Measurements from ENCODE around the gene KCNQ1. TPM values are rescaled to one million over a fixed set of nuclear protein-coding genes. Genes with fewer than 3 reads are reported as not detected.

KCNQ1 gene
- total RNA-seq, 5 donors from 2014 or later (not counting 1 experiment from before 2014, with no cell fraction given): 20.9 to 32.9 (median 24.0) TPM

GRCh38 chr11:2470495-2470894, 25.7 kb downstream of the KCNQ1 start:
- Mint-ChIP-seq H3K4me1 (peaks cover 51 to 61% (median 58%) of the 10 kb centered on the region in 3 donors), H3K27me3 (no peaks in the 10 kb centered on the region), H3K36me3 (peaks cover 9% of the 10 kb centered on the region), H3K4me3 (no peak overlapping the region), H3K9me3 (no peaks in the 10 kb centered on the region), H3K27ac (no peak overlapping the region)
- Histone ChIP-seq H3K4me3 (ENCODE audit: control insufficient read depth in 1 of 2, extremely low read depth in 1 of 2, low read length in 1 of 2) (no peak overlapping the region), H3K9me3 (no peaks in the 10 kb centered on the region), H3K27ac (ENCODE audit: low read length) (no peak overlapping the region), H3K4me1 (ENCODE audit: control insufficient read depth in 1 of 2, extremely low read depth in 1 of 2, insufficient read depth in 2 of 2, low read length in 2 of 2) (peaks cover 17 to 41% of the 10 kb centered on the region in 2 experiments), H3K27me3 (replicated peaks in 1 of 2; ENCODE audit: control insufficient read depth in 2 of 2, extremely low read depth in 1 of 2, insufficient read depth in 2 of 2, low read length in 1 of 2) (peaks cover 0 to 23% of the 10 kb centered on the region in 2 experiments), H3K36me3 (ENCODE audit: control insufficient read depth in 2 of 2, extremely low read depth in 1 of 2, insufficient read depth in 1 of 2, low read length in 1 of 2) (peaks cover 0 to 2% of the 10 kb centered on the region in 2 donors)
- DNase-seq: no peak
- CTCF ChIA-PET: no interaction called here
- 80% methylated on average over 2 of the region's 7 CpGs for WGBS (ENCODE audit: insufficient coverage)
- POLR2A ChIA-PET: no interaction called here
- ATAC-seq (replicated peaks in 1 of 4): no peak

- Histone ChIP-seq H3K9me3 (no peaks in the 10 kb centered on the region), H3K36me3 (ENCODE audit: control insufficient read depth in 2 of 2, extremely low read depth in 1 of 2, insufficient read depth in 1 of 2, low read length in 1 of 2) (peaks cover 0 to 2% of the 10 kb centered on the region in 2 donors), H3K4me1 (ENCODE audit: control insufficient read depth in 1 of 2, extremely low read depth in 1 of 2, insufficient read depth in 2 of 2, low read length in 2 of 2) (peaks cover 17 to 34% of the 10 kb centered on the region in 2 experiments), H3K27ac (ENCODE audit: low read length) (no peak overlapping the region), H3K27me3 (replicated peaks in 1 of 2; ENCODE audit: control insufficient read depth in 2 of 2, extremely low read depth in 1 of 2, insufficient read depth in 2 of 2, low read length in 1 of 2) (peaks cover 0 to 23% of the 10 kb centered on the region in 2 experiments), H3K4me3 (ENCODE audit: control insufficient read depth in 1 of 2, extremely low read depth in 1 of 2, low read length in 1 of 2) (no peak overlapping the region)
- no peaks in the 10 kb centered on the region for H3K27me3 Mint-ChIP-seq
- CTCF ChIA-PET: no interaction called here
- no peak overlapping the region for H3K4me3 Mint-ChIP-seq
- no peak overlapping the region for H3K27ac Mint-ChIP-seq
- H3K36me3 Mint-ChIP-seq: peaks cover 12% of the 10 kb centered on the region
- 94% methylated on average over 14 of the region's 17 CpGs for WGBS (ENCODE audit: insufficient coverage)
- H3K9me3 Mint-ChIP-seq: no peaks in the 10 kb centered on the region
- ATAC-seq (replicated peaks in 1 of 4) (no peak), DNase-seq (peak in 1 of 35 experiments; percentile 10)
- H3K4me1 Mint-ChIP-seq: peaks cover 47 to 58% (median 53%) of the 10 kb centered on the region in 3 donors
- POLR2A ChIA-PET: no interaction called here
Measured at GRCh38 chr11:2471048-2471803, 26.4 kb downstream of the KCNQ1 start.

GRCh38 chr11:2471804-2472096, 26.9 kb downstream of the KCNQ1 start:
- Mint-ChIP-seq H3K27ac (no peak overlapping the region), H3K27me3 (no peaks in the 10 kb centered on the region), H3K4me3 (no peak overlapping the region), H3K9me3 (no peaks in the 10 kb centered on the region), H3K36me3 (peaks cover 13% of the 10 kb centered on the region), H3K4me1 (peaks cover 42 to 52% (median 48%) of the 10 kb centered on the region in 3 donors)
- POLR2A ChIA-PET: no interaction called here
- Histone ChIP-seq H3K27ac (ENCODE audit: low read length) (no peak overlapping the region), H3K9me3 (no peaks in the 10 kb centered on the region), H3K4me1 (ENCODE audit: control insufficient read depth in 1 of 2, extremely low read depth in 1 of 2, insufficient read depth in 2 of 2, low read length in 2 of 2) (peaks cover 14 to 29% of the 10 kb centered on the region in 2 experiments), H3K27me3 (replicated peaks in 1 of 2; ENCODE audit: control insufficient read depth in 2 of 2, extremely low read depth in 1 of 2, insufficient read depth in 2 of 2, low read length in 1 of 2) (peaks cover 0 to 17% of the 10 kb centered on the region in 2 experiments), H3K4me3 (ENCODE audit: control insufficient read depth in 1 of 2, extremely low read depth in 1 of 2, low read length in 1 of 2) (no peak overlapping the region), H3K36me3 (ENCODE audit: control insufficient read depth in 2 of 2, extremely low read depth in 1 of 2, insufficient read depth in 1 of 2, low read length in 1 of 2) (peaks cover 0 to 2% of the 10 kb centered on the region in 2 donors)
- CTCF ChIA-PET: no interaction called here
- WGBS (ENCODE audit: insufficient coverage): 95% methylated on average over 6 of the region's 6 CpGs
- DNase-seq: no peak
- no peak for ATAC-seq (replicated peaks in 1 of 4)

GRCh38 chr11:2472428-2473186, 27.8 kb downstream of the KCNQ1 start:
- H3K27me3 ChIP-seq (replicated peaks in 1 of 2; ENCODE audit: control insufficient read depth in 2 of 2, extremely low read depth in 1 of 2, insufficient read depth in 2 of 2, low read length in 1 of 2): peaks cover 0 to 14% of the 10 kb centered on the region in 2 experiments
- no peak for ATAC-seq (replicated peaks in 1 of 4)
- POLR2A ChIA-PET: no interaction called here
- peaks cover 0 to 5% of the 10 kb centered on the region in 2 donors for H3K36me3 ChIP-seq (ENCODE audit: control insufficient read depth in 2 of 2, extremely low read depth in 1 of 2, insufficient read depth in 1 of 2, low read length in 1 of 2)
- no peak for DNase-seq
- peaks cover 7 to 20% of the 10 kb centered on the region in 2 experiments for H3K4me1 ChIP-seq (ENCODE audit: control insufficient read depth in 1 of 2, extremely low read depth in 1 of 2, insufficient read depth in 2 of 2, low read length in 2 of 2)
- H3K27ac ChIP-seq (ENCODE audit: low read length): no peak overlapping the region
- CTCF ChIA-PET: no interaction called here
- Mint-ChIP-seq H3K27me3 (no peaks in the 10 kb centered on the region), H3K36me3 (peaks cover 20% of the 10 kb centered on the region), H3K9me3 (no peaks in the 10 kb centered on the region), H3K4me1 (peaks cover 33 to 44% (median 40%) of the 10 kb centered on the region in 3 donors), H3K4me3 (no peak overlapping the region), H3K27ac (no peak overlapping the region)
- H3K9me3 ChIP-seq: no peaks in the 10 kb centered on the region
- H3K4me3 ChIP-seq (ENCODE audit: control insufficient read depth in 1 of 2, extremely low read depth in 1 of 2, low read length in 1 of 2): no peak overlapping the region
- 81% methylated on average over 4 of the region's 8 CpGs for WGBS (ENCODE audit: insufficient coverage)

- H3K27ac ChIP-seq (ENCODE audit: low read length): no peak overlapping the region
- no peaks in the 10 kb centered on the region for H3K9me3 ChIP-seq
- H3K9me3 Mint-ChIP-seq: peaks cover 3 to 9% (median 6%) of the 10 kb centered on the region in 3 donors
- peaks cover 30 to 36% (median 31%) of the 10 kb centered on the region in 3 donors for H3K4me1 Mint-ChIP-seq
- peaks cover 0 to 12% of the 10 kb centered on the region in 2 experiments for H3K27me3 ChIP-seq (replicated peaks in 1 of 2; ENCODE audit: control insufficient read depth in 2 of 2, extremely low read depth in 1 of 2, insufficient read depth in 2 of 2, low read length in 1 of 2)
- ATAC-seq (replicated peaks in 1 of 4): no peak
- no peak for DNase-seq
- CTCF ChIA-PET: no interaction called here
- 95% methylated on average over 21 of the region's 27 CpGs for WGBS (ENCODE audit: insufficient coverage)
- no peaks in the 10 kb centered on the region for H3K27me3 Mint-ChIP-seq
- peaks cover 0 to 5% of the 10 kb centered on the region in 2 donors for H3K36me3 ChIP-seq (ENCODE audit: control insufficient read depth in 2 of 2, extremely low read depth in 1 of 2, insufficient read depth in 1 of 2, low read length in 1 of 2)
- H3K4me1 ChIP-seq (ENCODE audit: control insufficient read depth in 1 of 2, extremely low read depth in 1 of 2, insufficient read depth in 2 of 2, low read length in 2 of 2): peaks cover 1 to 11% of the 10 kb centered on the region in 2 experiments
- peaks cover 29% of the 10 kb centered on the region for H3K36me3 Mint-ChIP-seq
- no peak overlapping the region for H3K4me3 ChIP-seq (ENCODE audit: control insufficient read depth in 1 of 2, extremely low read depth in 1 of 2, low read length in 1 of 2)
- H3K27ac Mint-ChIP-seq: no peak overlapping the region
- no peak overlapping the region for H3K4me3 Mint-ChIP-seq
- POLR2A ChIA-PET: no interaction called here
Measured at GRCh38 chr11:2473361-2474058, 28.7 kb downstream of the KCNQ1 start.

Data from T-cell (primary cell).